NCI-H748 (cell line): ENCODE data around the gene BAG1.

Source experiments
- DNase-seq: peaks from one replicate; lab custom pipeline; 2025; ENCODE audit not compliant: unreplicated experiment; lab: John Stamatoyannopoulos, UW

BAG1 gene

GRCh38 chr9:33264473-33265177 lies at the start of gene BAG1, which contains the start of gene CHMP5:
Gene BAG1, minus strand, starts transcription at chr9:33264708.
Gene CHMP5, plus strand, starts transcription at chr9:33265049. Its CDS starts 30 bp downstream, at chr9:33265079.
- DNase-seq: peak; percentile 99

DNA sequence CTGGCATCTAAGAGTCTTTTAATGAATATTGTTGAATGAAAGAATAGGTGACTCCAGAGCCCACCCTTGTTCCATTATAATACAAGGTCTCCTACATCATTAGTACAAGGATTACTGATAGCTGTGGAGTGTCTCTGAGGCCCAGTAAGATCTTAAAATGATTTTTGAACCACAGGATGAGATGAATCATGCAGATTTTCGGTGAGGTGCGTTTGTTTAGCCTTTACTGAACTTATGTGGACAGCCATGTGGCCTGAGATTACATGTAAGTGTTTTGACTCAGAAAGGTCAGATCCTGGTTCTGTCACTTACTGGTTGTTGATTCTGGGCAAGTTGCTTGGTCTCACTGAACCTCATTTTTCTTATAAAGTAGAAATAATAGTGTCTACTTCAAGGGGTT lies 47.4 kb upstream of the BAG1 start:
- DNase-seq: no peak

DNA sequence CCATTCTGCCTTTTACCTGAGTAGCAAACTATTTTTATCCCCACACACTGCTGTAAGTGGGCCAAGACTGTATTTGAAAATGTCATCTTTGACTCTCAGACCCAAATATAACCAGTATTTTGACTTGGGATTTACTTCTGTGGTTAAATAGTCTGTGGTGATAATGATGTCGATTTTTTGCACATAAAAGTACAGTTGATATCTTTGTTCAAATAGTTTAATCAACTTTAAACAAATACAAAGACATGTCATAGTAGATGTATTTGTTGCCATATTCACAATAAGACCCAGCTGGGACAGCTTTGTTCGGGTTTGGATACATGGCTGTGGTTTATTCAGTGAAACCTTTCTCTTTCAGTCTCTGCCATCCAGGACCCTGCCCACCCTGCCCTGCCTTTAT lies 46.2 kb upstream of the BAG1 start:
- no peak for DNase-seq

- no peak for DNase-seq
Measured at GRCh38 chr9:33309903-33310302, 45.4 kb upstream of the BAG1 start.

DNA sequence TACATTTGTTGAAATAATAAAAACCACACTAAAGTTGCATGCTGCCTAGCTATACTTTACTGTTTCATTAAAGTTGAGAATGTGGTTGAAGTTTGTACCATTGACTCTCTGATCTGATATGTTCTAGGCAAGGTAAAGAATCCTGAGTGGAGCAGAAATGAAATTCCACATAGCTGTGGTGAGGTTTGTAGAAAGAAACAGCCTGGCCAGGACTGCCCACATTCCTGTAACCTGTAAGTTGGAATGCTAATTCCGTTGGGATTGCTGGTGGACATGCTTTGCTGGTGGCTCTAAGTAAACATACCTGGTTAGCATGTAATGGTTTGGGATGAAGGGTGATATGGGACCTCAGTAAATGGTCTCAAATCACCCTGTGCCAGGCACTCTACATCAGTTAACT lies 42.6 kb upstream of the BAG1 start:
- no peak for DNase-seq

DNA sequence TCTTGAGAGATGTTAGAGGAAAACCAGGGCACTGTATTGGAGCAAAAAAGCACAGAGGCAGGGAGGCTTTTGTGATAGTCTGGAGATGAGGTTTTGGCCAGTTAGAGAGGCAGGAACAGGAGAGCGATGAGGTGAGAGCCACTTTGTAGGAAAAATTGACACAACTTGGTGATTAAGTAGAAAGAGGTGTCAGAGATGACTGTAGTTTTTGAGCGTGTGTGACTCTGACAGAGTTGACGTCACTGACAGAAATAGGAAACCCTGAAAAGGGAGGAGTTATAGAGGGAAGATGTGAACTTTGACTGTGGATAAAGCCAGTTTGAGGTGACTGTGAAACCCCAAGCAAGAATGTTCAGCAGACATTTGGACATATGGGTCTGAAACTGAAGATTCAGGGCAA lies 41.5 kb upstream of the BAG1 start:
- DNase-seq: no peak

DNA sequence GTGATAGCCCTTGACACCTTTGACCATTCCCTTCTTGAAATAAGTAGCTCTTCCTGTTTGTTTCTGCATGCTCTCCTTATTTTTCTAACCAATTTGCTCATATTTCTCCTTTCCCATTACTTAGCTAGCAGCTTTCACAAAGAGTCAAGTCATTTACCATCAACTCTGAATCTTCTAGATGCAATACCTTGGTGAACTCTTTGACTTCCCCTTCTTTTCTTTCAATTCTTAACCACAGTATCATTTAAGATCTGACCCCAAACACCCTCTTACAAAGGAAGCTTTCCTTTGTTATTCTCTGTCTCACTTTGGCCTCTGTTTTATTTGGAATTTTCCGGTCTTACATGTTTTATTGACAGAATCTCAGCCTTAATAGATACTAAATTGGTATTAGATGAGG lies 39.9 kb upstream of the BAG1 start:
- no peak for DNase-seq

DNA sequence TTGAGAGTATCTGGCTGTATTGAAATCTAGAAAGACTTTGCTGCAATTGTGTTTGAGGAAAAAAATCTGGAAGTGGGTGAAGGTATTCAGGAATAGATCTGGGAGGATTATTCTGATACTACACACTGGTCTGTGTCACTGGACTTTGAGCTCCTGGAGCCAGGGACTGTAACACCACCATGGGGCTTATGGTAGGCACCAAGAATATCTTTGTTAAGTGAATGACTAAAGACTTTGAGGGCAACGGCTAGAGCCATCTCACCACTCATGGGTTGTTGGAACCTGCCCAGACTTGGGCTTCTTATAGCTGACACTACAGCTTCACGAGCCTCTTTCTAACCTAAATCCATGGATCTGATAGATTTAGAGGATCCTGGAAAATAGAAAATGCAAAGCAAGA lies 36.0 kb upstream of the BAG1 start:
- no peak for DNase-seq

DNA sequence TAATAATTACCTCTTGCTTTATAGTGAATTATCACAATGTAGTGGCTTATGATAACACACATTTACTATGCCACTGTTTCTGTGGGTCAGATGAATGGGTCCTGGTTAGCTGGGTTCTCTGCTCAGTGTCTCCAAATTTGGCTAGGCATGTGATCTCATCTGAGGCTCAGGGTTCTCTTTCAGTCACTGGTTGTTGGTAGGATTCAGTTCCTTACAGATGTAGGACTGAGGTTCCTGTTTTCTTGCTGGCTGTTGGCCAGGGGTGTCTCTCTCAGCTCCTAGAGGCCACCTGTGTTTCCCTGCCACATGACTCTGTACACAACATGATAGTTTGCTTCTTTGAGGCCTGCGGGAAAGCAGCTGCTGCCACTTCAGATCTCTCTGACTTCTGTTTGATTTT lies 32.9 kb upstream of the BAG1 start:
- DNase-seq: no peak

GRCh38 chr9:33295571-33295970 lies 31.1 kb upstream of the BAG1 start:
- DNase-seq: no peak

DNA sequence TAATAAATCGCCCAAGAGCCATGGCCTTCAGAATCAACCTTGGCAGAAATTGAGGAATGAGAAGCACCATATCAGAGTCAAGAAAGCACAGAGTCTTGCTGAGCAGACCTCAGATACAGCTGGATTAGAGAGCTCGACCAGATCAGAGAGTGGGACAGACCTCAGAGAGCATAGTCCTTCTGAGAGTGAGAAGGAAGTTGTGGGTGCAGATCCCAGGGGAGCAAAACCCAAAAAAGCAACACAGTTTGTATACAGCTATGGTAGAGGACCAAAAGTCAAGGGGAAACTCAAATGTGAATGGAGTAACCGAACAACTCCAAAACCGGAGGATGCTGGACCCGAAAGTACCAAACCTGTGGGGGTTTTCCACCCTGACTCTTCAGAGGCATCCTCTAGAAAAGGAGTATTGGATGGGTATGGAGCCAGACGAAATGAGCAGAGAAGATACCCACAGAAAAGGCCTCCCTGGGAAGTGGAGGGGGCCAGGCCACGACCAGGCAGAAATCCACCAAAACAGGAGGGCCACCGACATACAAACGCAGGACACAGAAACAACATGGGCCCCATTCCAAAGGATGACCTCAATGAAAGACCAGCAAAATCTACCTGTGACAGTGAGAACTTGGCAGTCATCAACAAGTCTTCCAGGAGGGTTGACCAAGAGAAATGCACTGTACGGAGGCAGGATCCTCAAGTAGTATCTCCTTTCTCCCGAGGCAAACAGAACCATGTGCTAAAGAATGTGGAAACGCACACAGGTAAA lies 30.3 kb upstream of the BAG1 start:
- no peak for DNase-seq

- DNase-seq: no peak
Measured at GRCh38 chr9:33293782-33294181, 29.3 kb upstream of the BAG1 start.

GRCh38 chr9:33291901-33292300 lies 27.4 kb upstream of the BAG1 start:
- no peak for DNase-seq

GRCh38 chr9:33291031-33291397 lies 26.5 kb upstream of the BAG1 start:
- DNase-seq: no peak

DNA sequence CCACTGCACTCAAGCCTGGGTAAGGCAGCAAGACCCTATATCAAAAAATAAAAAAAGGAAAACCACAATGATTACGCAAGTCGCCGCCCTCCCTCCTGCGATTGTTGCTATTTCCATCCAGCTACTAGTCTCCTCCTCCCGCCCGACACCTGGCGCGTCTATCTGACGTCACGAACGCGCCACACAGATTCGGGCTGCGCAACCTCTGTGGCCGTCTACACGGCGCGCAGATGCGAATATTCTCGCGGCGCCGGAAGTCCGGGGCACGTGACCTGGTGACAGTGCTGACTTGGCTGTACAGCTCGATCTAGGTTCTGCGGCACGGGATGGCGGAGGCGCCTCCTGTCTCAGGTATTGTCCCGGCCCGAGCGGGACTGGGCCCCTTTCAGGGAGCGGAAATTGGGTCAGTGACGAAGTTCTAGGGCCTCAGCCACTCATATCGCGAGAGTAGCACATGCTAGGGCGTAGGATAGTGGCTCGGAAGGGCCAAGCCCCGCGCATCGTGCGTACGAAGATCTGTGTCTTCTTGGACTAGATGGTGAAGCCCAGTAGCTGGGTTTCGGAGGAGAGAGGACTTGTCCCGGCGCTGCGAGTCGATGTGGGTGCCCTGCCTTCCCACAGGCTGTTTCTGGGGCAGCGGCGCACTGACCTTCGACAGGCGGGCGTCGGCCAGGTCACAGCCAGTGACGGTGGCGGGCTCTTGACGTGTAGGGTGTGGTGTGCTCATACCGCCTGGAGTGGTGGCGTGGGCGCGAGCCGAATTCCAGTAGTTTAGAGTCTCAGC lies 25.9 kb upstream of the BAG1 start, which contains the start of gene NFX1:
Gene NFX1, plus strand, starts transcription at position 270 of the 784 bp plus-strand sequence. Its CDS starts 57 bp downstream, at position 327.
- DNase-seq: peak; percentile 98

DNA sequence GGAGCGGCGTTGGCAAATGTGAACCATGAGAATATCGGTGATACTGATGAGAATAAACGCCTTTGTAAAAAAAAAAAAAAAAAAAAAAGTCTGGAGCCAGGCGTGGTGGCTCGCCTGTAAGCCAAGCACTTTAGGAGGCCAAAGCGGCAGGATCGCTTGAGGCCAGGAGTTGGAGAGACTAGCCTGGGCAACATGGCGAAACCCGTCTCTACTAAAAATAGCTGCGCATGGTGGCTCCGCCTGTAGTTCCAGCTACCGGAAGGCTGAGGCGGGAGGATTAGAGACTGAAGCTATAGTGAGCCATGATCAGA lies 25.4 kb upstream of the BAG1 start:
- DNase-seq: no peak

DNA sequence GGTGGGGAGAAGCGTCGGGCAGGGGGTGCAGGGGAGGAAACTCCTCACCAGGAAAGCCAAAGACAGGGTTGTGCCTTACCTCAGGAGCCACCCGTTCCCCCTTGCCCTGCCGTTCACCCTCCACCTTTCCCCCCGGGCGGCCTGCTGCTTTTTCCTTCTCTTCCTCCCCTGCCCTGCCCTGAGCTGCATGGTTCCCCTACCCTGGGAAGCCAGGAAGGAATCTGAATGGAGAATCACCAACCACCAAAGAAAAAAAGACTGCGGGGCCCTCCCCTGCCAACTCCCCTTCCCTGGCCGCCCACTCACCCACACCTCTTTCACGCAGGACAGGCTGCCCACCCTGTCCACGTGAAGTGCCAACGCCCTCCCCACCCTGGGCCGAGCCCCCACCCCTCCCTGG lies 25.0 kb upstream of the BAG1 start:
- no peak for DNase-seq

DNA sequence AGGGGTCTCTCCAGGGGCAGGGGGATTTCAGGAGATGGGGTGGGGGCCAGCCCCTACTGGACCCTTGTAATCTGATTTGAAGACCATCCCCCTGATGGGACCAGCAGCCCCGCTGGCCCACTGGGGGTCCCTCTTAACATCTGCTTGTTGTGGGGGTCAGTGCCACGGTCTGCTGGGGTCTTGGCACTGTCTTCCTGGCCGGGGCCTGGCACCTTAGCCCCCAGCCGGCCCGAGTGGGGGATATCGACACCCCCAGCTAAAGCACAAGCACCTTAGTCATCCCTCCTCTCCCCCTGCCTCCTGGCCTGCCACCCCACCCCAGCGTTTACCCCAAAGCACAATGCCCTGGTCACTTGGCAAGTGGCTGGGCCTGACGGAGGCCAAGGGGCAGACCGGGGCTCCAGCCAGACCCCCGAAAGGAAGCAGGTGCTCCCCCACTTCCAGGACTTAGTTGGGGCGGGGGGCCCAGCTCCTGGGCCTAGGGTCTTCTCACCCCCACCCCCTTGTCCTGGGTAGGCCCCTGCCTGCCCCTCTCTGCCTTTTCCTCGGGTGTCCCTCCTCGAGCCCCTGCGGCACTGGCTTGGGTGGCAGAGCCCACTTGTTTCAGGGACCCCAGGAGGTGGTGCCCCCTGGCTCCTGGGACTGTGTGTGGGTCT lies 24.4 kb upstream of the BAG1 start:
- DNase-seq: no peak

DNA sequence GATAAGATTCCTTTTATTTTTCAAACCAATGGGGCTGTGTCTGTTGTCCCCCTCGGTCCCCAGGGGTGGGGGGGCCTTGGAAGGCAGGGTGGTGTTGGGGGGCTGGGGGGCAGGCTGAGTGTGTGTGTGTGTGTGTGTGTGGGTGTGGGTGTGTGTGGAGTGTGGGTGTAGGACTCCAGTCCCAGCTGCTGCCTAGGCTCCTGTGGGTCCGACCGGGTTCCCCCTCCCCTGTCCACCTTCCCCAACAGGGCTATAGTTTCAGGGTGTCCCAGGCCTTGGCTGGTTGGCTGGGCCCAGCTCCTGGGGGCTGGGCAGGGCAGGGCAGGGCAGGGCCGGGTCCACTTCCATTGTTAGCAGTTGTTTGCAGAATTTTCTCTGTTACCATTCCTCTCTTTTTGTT lies 23.7 kb upstream of the BAG1 start:
- DNase-seq: no peak

GRCh38 chr9:33287087-33287490 lies 22.6 kb upstream of the BAG1 start:
- peak; percentile 69 for DNase-seq

- no peak for DNase-seq
Measured at GRCh38 chr9:33285502-33285901, 21.0 kb upstream of the BAG1 start.
